Peyer's patch (tissue), 4 donors: ENCODE data around the gene LRRC47. TPM values are rescaled to one million over a fixed set of nuclear protein-coding genes. Genes with fewer than 3 reads are reported as not detected.

Experiments used
- DNase-seq, 3 donors: peaks; one replicate each; pipeline ENCODE4 v3.0.0-alpha.2; 2017 to 2019
- H3K27ac ChIP-seq, 4 donors: fragments of 200-600 bp; sonication (generic); one replicate each; pipeline ENCODE4 v1.5.1; 2016 to 2019
- H3K27me3 ChIP-seq, 2 donors: fragments of 200-600 bp; sonication (generic); one replicate each; pipeline ENCODE4 v1.5.1; 2019
- H3K36me3 ChIP-seq, 3 donors: fragments of 200-600 bp; sonication (generic); one replicate each; pipeline ENCODE4 v1.5.1; 2016 to 2019
- H3K4me1 ChIP-seq, 4 donors: fragments of 200-600 bp; sonication (generic); one replicate each; pipeline ENCODE4 v1.5.1; 2016 to 2019
- H3K4me3 ChIP-seq, 4 donors: fragments of 200-600 bp; sonication (generic); 1 replicate in 3 of 4; 2 replicates in 1 of 4; pipeline ENCODE4 v1.5.1; 2016 to 2019; ENCODE audit warnings: mild to moderate bottlenecking in 1 of 4
- H3K9me3 ChIP-seq, 4 donors: fragments of 200-600 bp; sonication (generic); one replicate each; pipeline ENCODE4 v1.5.1; 2016 to 2019; ENCODE audit warnings: mild to moderate bottlenecking in 1 of 4
- CTCF ChIP-seq, 6 experiments: fragments of 450-650 bp in 4 of 6; fragments of 200-600 bp in 2 of 6; sonication (generic) in 1 of 6; IDR thresholded peaks; one replicate each; pipeline ENCODE4 v1.5.1; 2017 to 2019; ENCODE audit warnings: antibody characterized with exemption in 6 of 6, mild to moderate bottlenecking in 3 of 6, moderate library complexity in 1 of 6
- POLR2A ChIP-seq, 2 donors: fragments of 450-650 bp; IDR thresholded peaks; one replicate each; pipeline ENCODE4 v1.5.1; 2017; ENCODE audit warnings: antibody characterized with exemption in 2 of 2, mild to moderate bottlenecking in 2 of 2, moderate library complexity in 2 of 2
- total RNA-seq, 4 donors: library from RNA; depleted of rRNA; stranded (reverse); fragments of >200 nt; gene quantifications; one replicate each; pipeline ENCODE4 v1.1.0, GENCODE V29; 2016

The LRRC47 gene
- total RNA-seq, 4 donors from 2014 or later = 31.3 to 99.0 (median 40.8) TPM

GRCh38 chr1:3787349-3787715, 9.0 kb downstream of the LRRC47 start:
- H3K4me3 ChIP-seq = no peak overlapping the region
- H3K27me3 ChIP-seq = no peaks in the 10 kb centered on the region
- no peak overlapping the region for H3K27ac ChIP-seq
- H3K9me3 ChIP-seq = no peaks in the 10 kb centered on the region
- no peak for DNase-seq
- H3K36me3 ChIP-seq = peaks cover 0 to 64% (median 0%) of the 10 kb centered on the region in 3 donors
- peaks cover 0 to 7% (median 0%) of the 10 kb centered on the region in 4 donors for H3K4me1 ChIP-seq
- no peak for TF ChIP-seq CTCF (IDR thresholded peaks at IDR 0.05)
- TF ChIP-seq POLR2A (IDR thresholded peaks at IDR 0.05) = no peak

GRCh38 chr1:3786468-3787348, 9.6 kb downstream of the LRRC47 start:
- no peak overlapping the region for H3K4me3 ChIP-seq
- peaks cover 0 to 71% (median 0%) of the 10 kb centered on the region in 3 donors for H3K36me3 ChIP-seq
- DNase-seq = no peak
- peaks cover 0 to 7% (median 0%) of the 10 kb centered on the region in 4 donors for H3K4me1 ChIP-seq
- TF ChIP-seq POLR2A (IDR thresholded peaks at IDR 0.05) = no peak
- no peak for TF ChIP-seq CTCF (IDR thresholded peaks at IDR 0.05)
- no peaks in the 10 kb centered on the region for H3K27me3 ChIP-seq
- H3K9me3 ChIP-seq = no peaks in the 10 kb centered on the region
- H3K27ac ChIP-seq = no peak overlapping the region

- Histone ChIP-seq H3K4me1 (peaks cover 0 to 7% (median 0%) of the 10 kb centered on the region in 4 donors), H3K27ac (peak overlapping the region in 1 of 4 donors; percentile 8), H3K9me3 (no peaks in the 10 kb centered on the region), H3K27me3 (no peaks in the 10 kb centered on the region), H3K36me3 (peaks cover 0 to 74% (median 0%) of the 10 kb centered on the region in 3 donors), H3K4me3 (no peak overlapping the region)
- peak in 1 of 3 donors; percentile 62 for DNase-seq
- no peak for TF ChIP-seq POLR2A (IDR thresholded peaks at IDR 0.05)
- peak in 4 of 6 experiments; percentile 28 to 54 (median 52) for TF ChIP-seq CTCF (IDR thresholded peaks at IDR 0.05)
Observed at GRCh38 chr1:3785456-3786157, 10.7 kb downstream of the LRRC47 start.

GRCh38 chr1:3785045-3785444, 11.3 kb downstream of the LRRC47 start:
- no peaks in the 10 kb centered on the region for H3K9me3 ChIP-seq
- no peak for TF ChIP-seq POLR2A (IDR thresholded peaks at IDR 0.05)
- no peak for TF ChIP-seq CTCF (IDR thresholded peaks at IDR 0.05)
- no peak overlapping the region for H3K4me3 ChIP-seq
- peak overlapping the region in 1 of 4 donors; percentile 8 for H3K27ac ChIP-seq
- peaks cover 0 to 7% (median 0%) of the 10 kb centered on the region in 4 donors for H3K4me1 ChIP-seq
- peaks cover 0 to 77% (median 0%) of the 10 kb centered on the region in 3 donors for H3K36me3 ChIP-seq
- H3K27me3 ChIP-seq = no peaks in the 10 kb centered on the region
- DNase-seq = peak in 2 of 3 donors; percentile 73 to 79

GRCh38 chr1:3783651-3784474, 12.4 kb downstream of the LRRC47 start:
- no peak for DNase-seq
- no peak overlapping the region for H3K27ac ChIP-seq
- no peaks in the 10 kb centered on the region for H3K9me3 ChIP-seq
- TF ChIP-seq POLR2A (IDR thresholded peaks at IDR 0.05) = no peak
- no peak for TF ChIP-seq CTCF (IDR thresholded peaks at IDR 0.05)
- peaks cover 0 to under 1% (median 0%) of the 10 kb centered on the region in 4 donors for H3K4me1 ChIP-seq
- H3K27me3 ChIP-seq = no peaks in the 10 kb centered on the region
- H3K4me3 ChIP-seq = no peak overlapping the region
- H3K36me3 ChIP-seq = peaks cover 0 to 85% (median 0%) of the 10 kb centered on the region in 3 donors
